ENCODE measurements around the gene FANCG.

Gene FANCG

GRCh38 chr9:35079426-35080341 lies at the start of gene FANCG:
FANCG (minus strand) TSS chr9:35079942; CDS start chr9:35079524, 418 bp downstream.
- peak; percentile 79 for DNase-seq

- peak; percentile 83 for DNase-seq
Measured at GRCh38 chr9:35116898-35117551, 37.3 kb upstream of the FANCG start.

- no peak for DNase-seq
Measured at GRCh38 chr9:35116539-35116897, 36.8 kb upstream of the FANCG start.

- DNase-seq: peak; percentile 95
Measured at GRCh38 chr9:35115680-35116538, 36.2 kb upstream of the FANCG start, which contains the start of gene ATOSB. ATOSB (minus strand) TSS chr9:35115862; CDS start chr9:35108274, 7,588 bp downstream.

- DNase-seq: no peak
Measured at GRCh38 chr9:35114840-35115628, 35.3 kb upstream of the FANCG start.

- DNase-seq: peak; percentile 63
Measured at GRCh38 chr9:35114113-35114839, 34.5 kb upstream of the FANCG start.

GRCh38 chr9:35112257-35113020 lies 32.7 kb upstream of the FANCG start:
- DNase-seq: no peak

GRCh38 chr9:35111001-35111933 lies 31.5 kb upstream of the FANCG start:
- peak; percentile 74 for DNase-seq

GRCh38 chr9:35110327-35110761 lies 30.6 kb upstream of the FANCG start:
- no peak for DNase-seq

GRCh38 chr9:35108946-35109575 lies 29.3 kb upstream of the FANCG start:
- DNase-seq: no peak

- no peak for DNase-seq
Measured at GRCh38 chr9:35108461-35108860, 28.7 kb upstream of the FANCG start.

GRCh38 chr9:35107297-35108290 lies 27.9 kb upstream of the FANCG start:
- no peak for DNase-seq

GRCh38 chr9:35106343-35106730 lies 26.6 kb upstream of the FANCG start:
- no peak for DNase-seq

- DNase-seq: no peak
Measured at GRCh38 chr9:35105571-35106342, 26.0 kb upstream of the FANCG start.

- no peak for DNase-seq
Measured at GRCh38 chr9:35105126-35105525, 25.4 kb upstream of the FANCG start.

- no peak for DNase-seq
Measured at GRCh38 chr9:35104586-35104985, 24.8 kb upstream of the FANCG start.

GRCh38 chr9:35103660-35104191 lies 24.0 kb upstream of the FANCG start:
- DNase-seq: no peak
